ENCODE results near the gene FNDC3B. TPM values are rescaled to one million over a fixed set of nuclear protein-coding genes. Genes with fewer than 3 reads are reported as not detected.

FNDC3B gene
- total and polyA plus RNA-seq, 2 donors (not counting 3 experiments of a cell fraction or from before 2014, with no cell fraction given) = 91.6 to 295 TPM

GRCh38 chr3:172280406-172281051 lies 241.2 kb downstream of the FNDC3B start:
- Histone ChIP-seq H2AFZ (ENCODE audit: low read depth, low read length) (no peak overlapping the region), H3K36me3 (ENCODE audit: control insufficient read depth in 2 of 2, extremely low read depth in 1 of 2, insufficient read depth in 2 of 2, low read length in 2 of 2) (peaks cover 5 to 10% of the 10 kb centered on the region in 2 experiments), H3K27me3 (ENCODE audit: control insufficient read depth in 2 of 2, insufficient read depth in 2 of 2, low read length in 2 of 2) (no peaks in the 10 kb centered on the region), H3K4me2 (ENCODE audit: insufficient read depth, low read length) (no peak overlapping the region), H3K9ac (replicated peaks; ENCODE audit: extremely low read depth, insufficient read depth, low read length) (no peak overlapping the region), H3K4me1 (ENCODE audit: control insufficient read depth, extremely low read depth, insufficient read depth, low read length) (no peaks in the 10 kb centered on the region), H3K27ac (ENCODE audit: insufficient read depth, low read depth, low read length) (no peak overlapping the region), H3K79me2 (ENCODE audit: control insufficient read depth, insufficient read depth, low read length) (peaks cover 61% of the 10 kb centered on the region), H3K9me1 (replicated peaks; ENCODE audit: control insufficient read depth, extremely low read depth, insufficient read depth, low read length) (no peaks in the 10 kb centered on the region), H3K9me3 (replicated peaks; ENCODE audit: control insufficient read depth, insufficient read depth, low read length) (no peaks in the 10 kb centered on the region), H4K20me1 (replicated peaks; ENCODE audit: control insufficient read depth, extremely low read depth, insufficient read depth, low read length) (peaks cover 12% of the 10 kb centered on the region), H3K4me3 (replicated peaks in 1 of 3; ENCODE audit: insufficient read depth in 1 of 3, low read depth in 1 of 3, low read length in 3 of 3) (no peak overlapping the region)
- ChIA-PET CTCF (interaction anchor here (0.7 to 1.0 kb wide), 3 partner anchors 20 to 190 kb away, joined by 3 read pairs; no protein-coding TSS in a partner anchor), POLR2A (no interaction called here)
- TF ChIP-seq MAX (IDR thresholded peaks at IDR 0.05; ENCODE audit: insufficient read depth, insufficient read length) (no peak), GATA2 (IDR thresholded peaks at IDR 0.05; ENCODE audit: insufficient read depth, insufficient read length, low read depth, low read length) (no peak), JUN (IDR thresholded peaks at IDR 0.05; ENCODE audit: borderline replicate concordance, insufficient read depth, insufficient read length, low read depth) (no peak), MYC (IDR thresholded peaks at IDR 0.05; ENCODE audit: low read depth, low read length) (no peak), POLR2AphosphoS5 (IDR thresholded peaks at IDR 0.05; ENCODE audit: insufficient read depth, low read depth, low read length) (no peak), CTCF (IDR thresholded peaks at IDR 0.05; ENCODE audit: extremely low read depth in 1 of 2, insufficient read depth in 1 of 2, low read depth in 1 of 2, low read length in 2 of 2) (no peak), FOS (IDR thresholded peaks at IDR 0.05; ENCODE audit: borderline replicate concordance, insufficient read depth, low read length) (no peak), POLR2A (IDR thresholded peaks at IDR 0.05; ENCODE audit: low read depth, low read length) (no peak), EZH2 (IDR thresholded peaks at IDR 0.05; ENCODE audit: borderline replicate concordance, low read depth, low read length, severe bottlenecking) (no peak)
- BruUV-seq (replicated peaks) = no TSS peak
- intact Hi-C loops (cut with micrococcal nuclease) (loop anchor here (10.0 kb wide), 1 partner anchor 316 kb away; no protein-coding TSS in a partner anchor), dilution Hi-C loops (cut with MboI; ENCODE audit: extremely low pct_ligation_motif_present, low sequenced_read_pairs) (no loop called here)
- no peak for FAIRE-seq
- peak; percentile 37 for DNase-seq (ENCODE audit: low read depth, low spot score)
